ENCODE measurements around the gene NEK6.

The NEK6 gene

GRCh38 chr9:124257844-124258606 is at the start of gene NEK6:
NEK6 (plus strand) TSS chr9:124257949; CDS start chr9:124301965, 44,016 bp downstream.
- DNase-seq: peak; percentile 28

- no peak for DNase-seq
Measured at GRCh38 chr9:124208571-124208970, 49.2 kb upstream of the NEK6 start.

GRCh38 chr9:124209279-124209678 is 48.5 kb upstream of the NEK6 start:
- no peak for DNase-seq

- no peak for DNase-seq
Measured at GRCh38 chr9:124209774-124210173, 48.0 kb upstream of the NEK6 start.

- peak; percentile 59 for DNase-seq
Measured at GRCh38 chr9:124210697-124211096, 47.1 kb upstream of the NEK6 start.

GRCh38 chr9:124212381-124213050 is 45.2 kb upstream of the NEK6 start:
- no peak for DNase-seq

GRCh38 chr9:124213396-124213795 is 44.4 kb upstream of the NEK6 start:
- no peak for DNase-seq

- DNase-seq: no peak
Measured at GRCh38 chr9:124214116-124214515, 43.6 kb upstream of the NEK6 start.

GRCh38 chr9:124214596-124215367 is 43.0 kb upstream of the NEK6 start:
- no peak for DNase-seq

GRCh38 chr9:124215368-124215910 is 42.3 kb upstream of the NEK6 start:
- DNase-seq: no peak

GRCh38 chr9:124215956-124216355 is 41.8 kb upstream of the NEK6 start:
- DNase-seq: no peak

GRCh38 chr9:124216474-124217176 is 41.1 kb upstream of the NEK6 start:
- peak; percentile 60 for DNase-seq

- DNase-seq: peak; percentile 8
Measured at GRCh38 chr9:124217836-124218437, 39.8 kb upstream of the NEK6 start.

- peak; percentile 28 for DNase-seq
Measured at GRCh38 chr9:124218438-124218982, 39.2 kb upstream of the NEK6 start.

- DNase-seq: no peak
Measured at GRCh38 chr9:124218987-124219461, 38.7 kb upstream of the NEK6 start.

GRCh38 chr9:124220946-124221451 is 36.8 kb upstream of the NEK6 start:
- DNase-seq: no peak

GRCh38 chr9:124221676-124222075 is 36.1 kb upstream of the NEK6 start:
- DNase-seq: no peak

GRCh38 chr9:124222109-124222508 is 35.6 kb upstream of the NEK6 start:
- no peak for DNase-seq

- no peak for DNase-seq
Measured at GRCh38 chr9:124222918-124223720, 34.6 kb upstream of the NEK6 start.

GRCh38 chr9:124225945-124226344 is 31.8 kb upstream of the NEK6 start:
- DNase-seq: no peak

GRCh38 chr9:124228516-124228915 is 29.2 kb upstream of the NEK6 start:
- DNase-seq: no peak
